ENCODE results near the gene ABCF2.

The ABCF2 gene

GRCh38 chr7:151252961-151253711 lies 26.1 kb upstream of the ABCF2 start:
- no peak for DNase-seq (ENCODE audit: low spot score)

DNA sequence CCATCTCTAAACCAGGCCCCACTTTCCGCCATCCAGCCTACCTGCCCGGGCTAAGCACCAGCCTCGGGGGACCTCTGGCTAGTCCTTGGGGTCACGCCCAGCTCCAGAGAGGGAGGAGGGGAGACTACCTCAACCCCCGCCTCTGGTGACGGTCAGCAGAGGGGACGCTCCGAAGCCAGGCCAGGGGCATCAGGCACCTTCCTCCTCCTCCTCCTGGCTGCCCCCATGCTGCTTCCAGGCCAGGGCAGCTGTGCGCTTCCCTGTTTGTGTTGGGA lies 25.5 kb upstream of the ABCF2 start:
- no peak for DNase-seq (ENCODE audit: low spot score)

GRCh38 chr7:151251689-151252560 lies 24.9 kb upstream of the ABCF2 start:
- DNase-seq (ENCODE audit: low spot score), result peak; percentile 94

DNA sequence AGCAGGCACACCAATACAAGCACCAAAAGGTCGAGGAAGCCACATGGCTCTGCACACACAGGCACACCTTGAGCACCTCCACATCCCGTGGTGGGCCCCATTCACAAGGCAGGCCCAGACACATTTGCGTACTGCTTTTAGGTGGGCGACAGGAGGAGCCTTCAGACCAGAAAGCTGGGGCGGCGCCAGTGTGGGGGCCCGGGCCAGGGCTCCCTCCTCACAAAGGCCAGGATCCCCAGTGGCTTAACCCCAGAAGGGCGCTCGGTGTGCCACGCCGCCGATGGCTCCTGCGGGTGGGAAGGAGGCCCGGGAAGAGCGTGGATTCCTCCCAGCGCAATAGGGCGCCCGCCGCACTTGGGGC lies 24.3 kb upstream of the ABCF2 start:
- DNase-seq (ENCODE audit: low spot score), result no peak

DNA sequence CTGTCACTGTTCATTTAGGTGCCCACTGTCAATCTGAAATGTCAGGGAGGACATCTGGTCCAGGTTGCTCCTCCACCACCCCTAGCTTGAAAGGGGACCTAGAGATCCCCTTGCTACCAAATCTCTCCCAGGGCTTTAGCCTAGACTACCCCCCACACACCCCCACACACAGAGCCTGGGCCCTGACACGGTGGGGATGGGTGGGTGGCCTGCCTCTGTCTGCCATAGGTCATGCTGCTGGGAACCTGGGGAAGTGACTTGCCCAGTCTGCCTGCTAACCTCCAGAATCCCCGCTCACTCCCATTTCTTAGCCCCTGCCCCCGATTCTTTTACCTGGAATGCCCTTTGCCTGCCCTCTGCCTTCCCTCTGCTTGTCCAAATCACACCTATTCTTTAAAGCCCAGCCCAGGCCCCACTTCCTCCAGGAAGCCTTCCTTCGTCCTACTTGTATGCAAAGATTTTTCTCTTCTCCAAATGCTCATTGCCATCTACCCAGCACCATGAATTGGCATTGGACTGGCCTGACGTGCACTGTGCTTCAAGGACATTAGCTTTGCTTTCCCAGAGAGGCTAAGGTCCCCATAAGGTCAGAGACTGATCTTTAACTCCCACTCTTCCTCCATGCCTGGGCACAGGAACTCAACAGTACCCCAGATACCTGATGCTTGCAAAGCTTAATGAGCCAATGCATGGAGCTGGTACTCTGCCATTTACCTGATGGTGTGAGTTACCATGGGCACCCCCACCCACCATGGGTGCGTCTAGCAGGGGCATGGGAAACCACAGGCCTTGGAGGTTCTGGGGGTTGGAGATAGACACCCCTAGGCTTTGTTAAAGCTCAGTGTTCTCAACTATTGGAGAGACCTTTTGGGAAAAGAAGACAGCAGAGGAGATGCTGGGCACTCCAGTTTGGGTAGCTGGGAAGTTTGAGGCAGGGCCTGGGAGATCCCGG lies 23.5 kb upstream of the ABCF2 start:
- DNase-seq (ENCODE audit: low spot score), result no peak

- DNase-seq (ENCODE audit: low spot score), result peak; percentile 70
Measured at GRCh38 chr7:151249732-151250072, 22.7 kb upstream of the ABCF2 start.

DNA sequence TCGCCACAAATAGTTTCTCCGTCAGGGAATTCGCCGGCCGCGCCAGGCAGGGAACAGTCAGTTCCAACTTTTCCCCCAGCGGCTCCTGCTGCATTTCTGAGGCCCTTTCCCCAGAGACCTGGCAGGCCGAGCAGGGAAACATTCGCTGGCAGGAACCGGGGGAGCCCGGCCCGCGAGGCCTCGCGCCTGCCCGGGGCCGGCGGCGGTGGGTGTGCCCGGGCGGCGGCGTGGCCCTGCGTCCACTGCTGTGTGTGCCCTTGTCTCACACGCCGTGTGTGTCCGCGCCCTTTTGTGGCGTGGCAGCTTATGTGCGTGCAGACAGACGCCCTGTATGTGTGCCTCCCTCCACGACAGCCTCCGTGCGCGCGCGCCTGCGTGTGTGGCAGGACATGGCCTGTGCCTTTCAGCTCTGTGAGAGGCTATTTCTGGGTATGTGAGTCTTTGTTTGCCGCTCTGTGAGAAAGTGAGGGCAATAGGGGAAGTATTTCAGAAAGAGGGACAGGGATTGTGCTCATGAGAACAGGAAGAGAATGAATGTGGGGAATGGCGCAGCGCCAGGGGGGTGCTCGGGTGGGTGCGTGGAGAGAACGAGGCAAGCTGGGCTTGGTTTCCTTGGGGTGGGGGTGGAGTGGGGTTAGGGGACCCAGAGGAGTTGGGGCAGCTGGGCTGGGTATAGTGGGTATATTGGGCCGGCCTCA lies 22.2 kb upstream of the ABCF2 start:
- DNase-seq (ENCODE audit: low spot score), result peak; percentile 64

- DNase-seq (ENCODE audit: low spot score), result peak; percentile 53
Measured at GRCh38 chr7:151248346-151249033, 21.5 kb upstream of the ABCF2 start, which contains the start of gene SMARCD3. SMARCD3 (minus strand) TSS chr7:151248694; CDS start chr7:151248562, 132 bp downstream.

DNA sequence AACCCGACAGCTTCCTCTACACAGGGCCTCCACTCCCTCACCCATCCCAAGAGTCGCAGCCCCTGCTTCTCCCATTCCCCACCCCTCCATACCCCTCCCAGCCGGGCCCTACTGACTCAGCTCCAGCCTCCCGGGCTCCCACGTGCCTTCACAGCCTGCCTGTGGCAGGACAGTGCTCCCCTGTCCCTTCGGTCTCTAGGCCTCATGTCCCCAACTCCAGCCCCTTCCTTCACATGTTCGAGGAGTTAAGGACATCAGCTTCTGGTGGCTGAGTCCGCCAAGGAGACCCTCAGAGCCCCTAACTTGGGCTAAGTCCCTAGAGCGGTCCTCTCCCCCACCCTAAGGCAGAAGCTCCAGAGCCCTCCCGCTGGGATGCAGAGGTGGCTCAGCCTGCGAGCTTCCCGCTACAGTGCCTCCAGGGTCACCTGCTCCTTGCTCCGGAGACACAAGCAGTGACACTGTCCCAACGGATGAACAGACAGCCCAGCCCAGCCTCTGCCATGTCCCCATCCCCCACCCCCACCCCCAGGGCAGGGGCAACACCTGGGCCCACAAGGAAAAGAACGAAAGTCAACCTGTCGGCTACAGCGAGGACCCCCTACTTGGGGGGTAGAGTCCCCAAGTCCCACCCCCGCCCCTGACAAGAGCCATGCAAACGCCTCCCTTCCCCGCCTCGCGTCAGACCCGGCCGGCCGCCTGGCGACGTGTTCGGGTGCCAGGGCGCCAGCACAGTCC lies 20.8 kb upstream of the ABCF2 start:
- no peak for DNase-seq (ENCODE audit: low spot score)

- DNase-seq (ENCODE audit: low spot score), result no peak
Measured at GRCh38 chr7:151246851-151247580, 20.0 kb upstream of the ABCF2 start.

DNA sequence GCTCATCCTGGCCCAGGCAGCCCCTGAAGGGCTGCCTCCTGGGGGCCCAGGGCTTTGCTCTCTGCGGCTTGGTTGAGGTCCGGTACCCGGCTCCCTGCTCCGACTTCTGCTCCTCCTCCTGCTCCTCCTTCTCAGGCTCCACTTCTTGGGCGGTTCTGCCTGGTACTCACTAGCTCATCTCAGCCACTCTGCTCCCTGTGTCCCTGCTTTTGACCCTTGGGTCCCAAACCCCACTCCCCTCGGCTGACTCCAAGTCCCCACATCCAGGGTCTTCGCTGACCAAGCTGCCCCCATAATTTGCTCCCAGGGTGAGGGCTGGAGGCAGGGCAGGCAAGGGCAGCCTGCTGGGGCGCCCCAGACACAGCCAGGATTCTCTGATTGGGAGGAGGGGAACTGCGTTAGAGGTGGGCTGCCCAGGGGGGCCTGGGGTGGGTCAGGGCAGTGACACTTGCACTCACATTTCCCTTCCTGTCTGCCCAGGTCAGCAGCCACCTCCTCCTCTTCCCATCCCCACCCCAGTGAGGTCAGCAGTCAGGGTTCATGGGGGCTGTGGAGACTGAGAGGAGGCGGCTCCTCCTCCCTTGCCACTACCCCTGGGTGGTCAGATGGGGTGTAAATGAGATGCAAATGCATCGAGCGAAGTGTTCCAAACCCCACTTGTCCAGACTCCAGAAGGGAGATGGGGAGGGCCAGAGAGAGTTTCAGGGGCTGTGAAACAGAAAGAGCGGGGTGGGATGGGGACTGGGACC lies 19.3 kb upstream of the ABCF2 start:
- no peak for DNase-seq (ENCODE audit: low spot score)

GRCh38 chr7:151245360-151246101 lies 18.5 kb upstream of the ABCF2 start:
- peak; percentile 71 for DNase-seq (ENCODE audit: low spot score)

DNA sequence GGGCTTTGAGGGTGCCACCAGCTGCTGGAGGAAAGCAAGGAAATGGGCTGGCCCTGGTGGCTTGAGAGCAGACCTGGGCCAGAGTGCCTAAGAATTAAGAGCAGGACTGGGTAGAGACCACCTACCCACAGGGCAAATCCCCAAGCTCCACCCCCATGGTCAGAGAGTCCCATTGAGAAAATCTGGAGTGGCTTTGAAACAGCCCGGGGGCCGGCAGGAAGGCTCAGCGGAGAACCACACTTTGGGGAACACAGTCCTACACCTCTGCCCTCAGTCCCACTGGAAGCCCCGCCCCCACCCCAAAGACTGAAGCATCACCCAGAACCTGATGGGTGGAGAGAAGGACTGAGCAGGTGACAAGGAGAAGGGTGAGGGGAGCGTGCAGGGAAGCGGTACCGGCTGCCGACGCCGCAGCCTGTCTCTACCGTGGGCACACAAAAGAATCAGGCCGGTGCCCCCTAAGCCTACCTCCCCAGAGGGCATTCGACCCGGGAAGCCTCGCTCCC lies 17.9 kb upstream of the ABCF2 start:
- no peak for DNase-seq (ENCODE audit: low spot score)

DNA sequence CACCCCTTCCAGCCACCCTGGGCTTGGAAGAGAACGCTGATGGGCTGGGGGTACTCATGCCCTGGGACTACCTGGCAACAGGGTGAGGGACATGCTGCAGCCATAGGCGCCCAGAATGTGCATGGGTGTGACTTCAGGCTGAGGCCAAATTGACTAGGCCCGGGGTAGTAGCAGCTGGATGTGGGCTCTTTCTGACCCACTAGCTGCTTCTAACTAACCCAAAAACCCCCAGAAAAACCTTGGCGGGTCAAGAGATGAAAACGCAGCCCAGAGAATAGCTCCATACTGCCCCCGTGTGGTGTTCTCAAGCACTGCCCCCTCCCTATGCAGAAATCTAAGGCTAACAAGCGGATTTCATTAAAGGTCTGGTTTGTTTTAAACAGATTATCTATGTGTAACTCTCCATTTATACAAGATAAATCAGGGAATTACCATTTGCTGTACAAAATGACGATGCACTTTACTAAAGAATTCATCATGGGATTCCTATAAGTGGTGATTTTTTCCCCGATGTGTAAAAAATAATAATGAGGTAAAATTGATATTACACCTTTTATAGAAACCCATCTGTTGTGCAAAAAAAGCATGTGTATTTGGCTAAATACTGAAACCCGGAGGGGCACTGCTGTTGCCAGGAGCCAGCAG lies 17.3 kb upstream of the ABCF2 start:
- peak; percentile 77 for DNase-seq (ENCODE audit: low spot score)

DNA sequence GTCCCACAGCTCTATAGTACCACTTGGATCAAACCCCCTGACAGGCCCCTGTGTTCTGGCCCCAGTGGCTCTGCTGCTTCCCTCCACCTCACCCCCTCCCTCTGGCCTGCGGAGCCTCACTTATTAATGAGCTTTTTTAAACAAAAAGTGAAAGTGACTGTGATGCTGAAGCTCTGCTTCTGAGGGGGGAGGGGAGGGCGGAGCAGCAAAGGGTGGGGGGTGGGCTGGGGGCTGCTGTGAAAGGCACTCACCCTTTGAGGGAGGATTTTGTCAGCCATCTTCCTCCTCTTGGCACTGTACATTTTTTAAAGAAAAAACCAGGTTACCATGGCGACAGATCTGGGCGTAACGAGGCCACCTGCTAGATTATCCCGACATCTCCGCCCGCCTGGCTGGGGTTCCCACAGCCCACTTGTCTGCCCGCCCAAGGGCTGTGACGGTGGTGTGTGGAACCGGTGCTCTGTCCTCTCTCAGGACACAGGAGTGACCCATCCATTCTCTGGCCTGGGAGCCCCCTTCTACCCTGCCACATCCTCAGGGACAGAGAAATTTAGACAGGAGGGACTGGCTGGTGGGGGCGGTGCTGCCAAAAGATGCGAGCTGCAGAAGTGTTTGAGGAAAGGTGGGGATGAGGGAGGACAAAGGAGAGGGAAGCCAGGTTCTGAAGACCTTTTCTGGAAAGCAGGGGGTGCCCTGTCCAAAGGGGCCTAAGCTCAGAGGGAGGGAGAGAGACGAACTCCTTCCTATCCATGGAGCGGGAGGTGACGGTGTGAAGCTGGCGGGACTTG lies 16.6 kb upstream of the ABCF2 start:
- no peak for DNase-seq (ENCODE audit: low spot score)

DNA sequence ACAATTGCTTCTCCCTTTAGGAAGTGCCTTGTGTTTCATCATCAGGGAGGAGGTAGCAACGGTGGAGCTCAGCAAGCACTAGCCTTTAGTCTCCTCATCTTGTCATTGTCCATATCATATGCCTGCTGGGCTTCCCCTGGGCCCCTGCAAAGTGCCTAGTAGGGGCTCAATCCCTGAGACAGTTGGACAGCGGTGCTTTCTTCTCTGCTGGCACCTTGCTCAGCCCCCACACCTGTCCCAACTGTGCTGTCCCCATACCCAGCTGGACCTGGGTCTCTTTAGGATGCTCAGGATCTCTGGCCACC lies 16.0 kb upstream of the ABCF2 start:
- DNase-seq (ENCODE audit: low spot score), result no peak

Data from AG08395 (cell line).